Measurements from ENCODE around the gene KIFC1. TPM values are rescaled to one million over a fixed set of nuclear protein-coding genes. Genes with fewer than 3 reads are reported as not detected.

Gene KIFC1
- total RNA-seq, 1 experiment from 2014 or later = 84.5 TPM

DNA sequence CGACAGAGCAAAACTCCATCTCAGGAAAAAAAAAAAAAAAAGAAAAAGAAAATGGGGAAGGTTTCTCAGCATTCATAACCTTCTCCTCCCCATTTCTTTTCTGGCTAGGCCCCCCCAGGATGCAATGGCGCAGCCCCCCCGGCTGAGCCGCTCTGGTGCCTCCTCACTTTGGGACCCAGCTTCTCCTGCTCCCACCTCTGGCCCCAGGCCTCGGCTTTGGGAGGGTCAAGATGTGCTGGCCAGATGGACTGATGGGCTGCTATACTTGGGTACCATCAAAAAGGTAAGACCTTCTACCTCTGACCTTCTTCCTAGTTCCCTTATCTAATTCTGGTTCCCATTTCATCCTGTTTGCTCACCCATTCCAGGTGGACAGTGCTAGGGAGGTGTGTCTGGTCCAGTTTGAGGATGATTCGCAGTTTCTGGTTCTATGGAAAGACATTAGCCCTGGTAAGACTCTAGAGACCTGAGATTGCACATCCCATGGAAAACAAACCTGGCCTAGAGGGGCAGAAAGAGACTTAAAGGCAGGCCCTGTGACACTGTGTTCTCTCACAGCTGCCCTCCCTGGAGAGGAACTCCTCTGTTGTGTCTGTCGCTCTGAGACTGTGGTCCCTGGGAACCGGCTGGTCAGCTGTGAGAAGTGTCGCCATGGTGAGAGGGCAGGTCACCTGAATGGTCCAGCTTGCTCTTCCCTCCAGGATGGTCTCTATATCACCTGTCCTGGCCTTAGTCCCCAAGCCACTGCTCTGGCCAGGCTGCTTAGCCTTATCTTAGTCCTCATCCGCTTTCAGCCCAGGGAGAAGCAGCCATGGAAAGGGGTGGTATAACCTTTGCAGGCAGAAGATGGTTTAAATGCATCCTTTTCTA is 20.8 kb downstream of the KIFC1 start:
- no peak overlapping the region for H3K27ac ChIP-seq
- no peak for DNase-seq

DNA sequence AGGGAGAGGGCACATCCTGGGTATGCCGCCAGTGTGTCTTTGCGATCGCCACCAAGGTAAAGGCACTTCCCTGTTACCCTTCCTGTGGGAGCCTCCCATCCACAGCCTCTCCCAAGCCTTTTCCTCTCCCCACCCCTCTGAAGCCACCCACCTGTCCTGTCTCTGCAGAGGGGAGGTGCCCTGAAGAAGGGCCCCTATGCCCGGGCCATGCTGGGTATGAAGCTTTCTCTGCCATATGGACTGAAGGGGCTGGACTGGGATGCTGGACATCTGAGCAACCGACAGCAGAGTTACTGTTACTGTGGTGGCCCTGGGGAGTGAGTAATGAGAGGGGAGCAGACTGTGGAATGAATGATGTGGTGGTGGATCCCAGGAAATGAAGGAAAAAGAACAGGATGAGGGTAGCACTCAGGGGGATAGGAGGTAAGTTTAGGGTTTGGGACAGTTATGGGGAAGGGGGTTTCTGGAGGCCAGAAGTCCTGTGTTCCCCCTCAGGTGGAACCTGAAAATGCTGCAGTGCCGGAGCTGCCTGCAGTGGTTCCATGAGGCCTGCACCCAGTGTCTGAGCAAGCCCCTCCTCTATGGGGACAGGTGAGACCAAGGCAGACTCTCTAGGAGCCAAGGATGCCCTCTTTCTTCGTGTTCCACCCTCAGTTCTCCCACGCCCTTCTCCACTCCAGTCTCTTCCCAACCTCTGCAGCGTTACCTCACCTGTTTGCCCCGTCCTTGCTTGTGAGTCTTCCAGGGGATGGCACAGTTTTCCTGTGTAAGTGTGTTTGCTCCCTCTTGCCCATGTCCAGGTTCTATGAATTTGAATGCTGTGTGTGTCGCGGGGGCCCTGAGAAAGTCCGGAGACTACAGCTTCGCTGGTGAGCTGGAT is 21.9 kb downstream of the KIFC1 start:
- H3K27me3 ChIP-seq = no peaks in the 10 kb centered on the region
- no peak for DNase-seq
- no peak overlapping the region for H3K4me3 ChIP-seq
- H3K36me3 ChIP-seq = peaks cover 9% of the 10 kb centered on the region
- H3K4me1 ChIP-seq = peaks cover 6% of the 10 kb centered on the region
- H3K27ac ChIP-seq = no peak overlapping the region
- H3K9me3 ChIP-seq (replicated peaks) = no peaks in the 10 kb centered on the region

More for the DNA sequence above, 20.8 kb downstream of the KIFC1 start:
- H3K36me3 ChIP-seq = peaks cover 19% of the 10 kb centered on the region
- no peaks in the 10 kb centered on the region for H3K27me3 ChIP-seq
- no peaks in the 10 kb centered on the region for H3K9me3 ChIP-seq (replicated peaks)
- no peak overlapping the region for H3K4me3 ChIP-seq
- peaks cover 5% of the 10 kb centered on the region for H3K4me1 ChIP-seq

DNA sequence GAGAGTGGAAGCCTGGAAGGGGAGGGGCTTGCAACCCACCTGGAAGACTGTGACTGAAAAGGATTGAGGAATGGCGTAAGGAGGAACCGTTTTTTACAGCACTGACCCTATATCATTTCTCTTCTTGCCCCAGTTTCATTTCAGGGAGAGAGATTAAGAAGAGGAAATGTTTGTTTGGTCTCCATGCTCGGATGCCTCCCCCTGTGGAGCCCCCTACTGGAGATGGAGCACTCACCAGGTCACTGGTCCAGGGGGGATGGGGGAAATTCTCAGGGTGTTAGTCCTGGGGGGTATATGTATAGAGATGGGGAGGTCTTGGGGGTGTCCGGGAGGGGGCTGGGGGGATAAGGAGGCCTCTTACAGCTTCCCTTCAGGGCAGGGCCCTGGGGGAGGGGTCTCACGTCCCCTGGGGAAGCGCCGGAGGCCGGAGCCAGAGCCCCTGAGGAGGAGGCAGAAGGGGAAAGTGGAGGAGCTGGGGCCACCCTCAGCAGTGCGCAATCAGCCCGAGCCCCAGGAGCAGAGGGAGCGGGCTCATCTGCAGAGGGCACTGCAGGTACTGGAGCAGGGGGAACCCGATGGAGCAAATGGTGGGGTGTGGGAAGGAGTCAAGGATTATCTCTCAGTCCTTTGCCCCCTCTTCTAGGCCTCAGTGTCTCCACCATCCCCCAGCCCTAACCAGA is 23.1 kb downstream of the KIFC1 start:
- peak; percentile 19 to 41 for DNase-seq
- H3K4me1 ChIP-seq = peaks cover 9% of the 10 kb centered on the region; the same call in 1 of the 2 replicates
- H3K4me3 ChIP-seq = no peak overlapping the region
- H3K36me3 ChIP-seq = peaks cover 6% of the 10 kb centered on the region; the same call in 1 of the 2 replicates
- no peaks in the 10 kb centered on the region for H3K27me3 ChIP-seq
- H3K27ac ChIP-seq = no peak overlapping the region
- H3K9me3 ChIP-seq (replicated peaks) = no peaks in the 10 kb centered on the region

DNA sequence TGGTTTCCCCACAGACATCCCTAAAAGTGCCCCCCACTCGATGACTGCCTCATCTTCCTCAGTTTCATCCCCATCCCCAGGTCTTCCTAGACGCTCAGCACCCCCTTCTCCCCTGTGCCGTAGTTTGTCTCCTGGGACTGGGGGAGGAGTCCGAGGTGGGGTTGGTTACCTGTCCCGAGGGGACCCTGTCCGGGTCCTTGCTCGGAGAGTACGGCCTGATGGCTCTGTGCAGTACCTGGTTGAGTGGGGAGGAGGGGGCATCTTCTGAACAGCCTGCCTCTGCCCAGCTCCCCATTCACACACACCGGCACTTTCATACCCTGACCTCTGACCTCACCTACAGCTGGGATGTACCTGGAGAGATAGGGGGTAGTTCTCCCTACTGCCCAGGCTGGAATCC is 24.2 kb downstream of the KIFC1 start:
- DNase-seq = no peak
- no peaks in the 10 kb centered on the region for H3K9me3 ChIP-seq (replicated peaks)
- H3K27ac ChIP-seq = no peak overlapping the region
- no peak overlapping the region for H3K4me3 ChIP-seq
- H3K4me1 ChIP-seq = peaks cover 9% of the 10 kb centered on the region; the same call in 1 of the 2 replicates
- peaks cover 6% of the 10 kb centered on the region; the same call in 1 of the 2 replicates for H3K36me3 ChIP-seq
- H3K27me3 ChIP-seq = no peaks in the 10 kb centered on the region

DNA sequence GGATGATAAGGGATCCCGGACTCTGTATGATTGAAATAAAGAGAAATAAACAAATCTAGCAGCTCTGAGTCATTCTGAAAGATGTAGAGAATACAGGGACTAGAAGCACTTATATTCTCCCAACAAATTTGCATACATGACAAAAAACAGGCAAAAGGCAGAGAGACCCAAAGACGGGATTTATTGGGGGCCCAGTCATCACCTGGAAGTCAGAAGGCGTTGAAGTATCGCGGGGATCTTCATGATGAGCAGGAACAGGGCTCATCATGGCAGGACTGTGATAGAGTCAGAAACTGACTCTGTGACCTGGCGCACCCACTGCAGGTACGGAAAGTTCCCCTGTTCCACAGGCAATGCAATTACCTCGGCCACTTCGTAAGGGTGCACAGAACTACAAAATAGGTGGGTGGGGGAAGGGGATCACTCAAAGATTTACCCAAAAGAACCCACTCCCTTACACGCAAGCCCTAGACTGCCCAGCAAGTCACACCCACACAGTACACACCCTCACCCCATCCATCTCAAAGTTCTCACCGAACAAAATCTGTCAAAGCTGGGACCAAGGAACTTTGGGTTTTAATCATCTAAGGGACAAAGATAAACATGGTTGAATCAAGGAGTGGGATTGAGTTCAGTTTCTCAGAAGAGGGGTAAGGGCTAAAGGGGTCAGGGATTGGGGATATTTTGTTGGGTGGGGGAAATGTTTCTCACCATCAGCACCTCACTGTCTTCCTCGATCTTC is 24.9 kb downstream of the KIFC1 start:
- H3K27me3 ChIP-seq = no peaks in the 10 kb centered on the region
- H3K36me3 ChIP-seq = peaks cover 6% of the 10 kb centered on the region; the same call in 1 of the 2 replicates
- peak overlapping the region; percentile 69 for H3K4me3 ChIP-seq
- H3K4me1 ChIP-seq = peaks cover 9% of the 10 kb centered on the region; the same call in 1 of the 2 replicates
- no peak overlapping the region for H3K27ac ChIP-seq
- no peaks in the 10 kb centered on the region for H3K9me3 ChIP-seq (replicated peaks)
- DNase-seq = no peak

GRCh38 chr6:33417128-33417902 is 25.7 kb downstream of the KIFC1 start:
- Histone ChIP-seq H3K4me1 (peaks cover 9% of the 10 kb centered on the region; the same call in 1 of the 2 replicates), H3K4me3 (peak overlapping the region; percentile 69), H3K27ac (peak overlapping the region; percentile 40), H3K36me3 (peaks cover 6% of the 10 kb centered on the region; the same call in 1 of the 2 replicates), H3K27me3 (peaks cover 3% of the 10 kb centered on the region), H3K9me3 (replicated peaks) (no peaks in the 10 kb centered on the region)
- peak; percentile 24 to 27 for DNase-seq

DNA sequence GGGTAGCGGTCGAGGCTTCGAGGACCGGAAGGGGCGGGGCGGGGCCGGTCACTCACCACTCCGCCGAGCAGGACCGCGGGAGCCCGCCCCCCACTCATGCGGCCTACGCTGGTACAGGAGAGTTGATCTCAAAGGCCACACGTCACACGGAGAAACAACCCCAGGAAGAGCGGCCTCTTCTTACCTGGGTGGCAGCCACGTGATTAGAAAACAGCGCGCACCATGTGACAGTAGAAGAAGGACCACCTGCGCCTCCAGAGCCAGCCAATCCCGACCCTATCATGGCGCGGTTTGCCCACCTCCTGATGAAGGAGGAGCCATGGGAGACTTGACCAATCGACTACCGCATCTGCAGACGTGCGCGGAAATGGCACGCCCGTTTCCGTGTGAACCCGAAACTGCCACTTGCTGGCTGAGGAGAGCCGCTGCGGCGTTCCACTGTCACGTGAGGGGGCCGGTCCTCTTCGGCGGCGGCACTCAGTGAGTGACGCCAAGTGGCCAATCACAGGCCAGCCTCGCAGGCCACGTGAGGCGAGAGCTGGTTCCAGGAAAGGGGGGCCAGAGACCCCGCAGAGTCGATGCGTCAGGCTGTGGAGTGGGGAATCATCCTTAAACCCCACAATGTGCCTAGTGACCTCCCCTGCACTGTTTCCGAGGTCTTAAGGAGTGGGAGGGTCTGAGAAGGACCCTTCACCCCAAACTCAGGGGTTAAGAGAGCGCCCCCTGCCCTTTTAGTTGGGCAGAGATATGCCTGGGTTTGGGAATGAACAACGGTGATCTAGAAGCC is 26.5 kb downstream of the KIFC1 start, which contains the start of gene CUTA:
CUTA (minus strand) TSS at position 205 of the 787 bp plus-strand sequence; CDS start at position 98, 107 bp downstream.
- DNase-seq = peak; percentile 99
- no peaks in the 10 kb centered on the region for H3K9me3 ChIP-seq (replicated peaks)
- peaks cover 6% of the 10 kb centered on the region; the same call in 1 of the 2 replicates for H3K36me3 ChIP-seq
- peak within 1 kb of the TSS; percentile 45 for H3K27ac ChIP-seq
- peaks cover 9% of the 10 kb centered on the region; the same call in 1 of the 2 replicates for H3K4me1 ChIP-seq
- peaks cover 10% of the 10 kb centered on the region for H3K27me3 ChIP-seq
- peak within 1 kb of the TSS; percentile 69 for H3K4me3 ChIP-seq

DNA sequence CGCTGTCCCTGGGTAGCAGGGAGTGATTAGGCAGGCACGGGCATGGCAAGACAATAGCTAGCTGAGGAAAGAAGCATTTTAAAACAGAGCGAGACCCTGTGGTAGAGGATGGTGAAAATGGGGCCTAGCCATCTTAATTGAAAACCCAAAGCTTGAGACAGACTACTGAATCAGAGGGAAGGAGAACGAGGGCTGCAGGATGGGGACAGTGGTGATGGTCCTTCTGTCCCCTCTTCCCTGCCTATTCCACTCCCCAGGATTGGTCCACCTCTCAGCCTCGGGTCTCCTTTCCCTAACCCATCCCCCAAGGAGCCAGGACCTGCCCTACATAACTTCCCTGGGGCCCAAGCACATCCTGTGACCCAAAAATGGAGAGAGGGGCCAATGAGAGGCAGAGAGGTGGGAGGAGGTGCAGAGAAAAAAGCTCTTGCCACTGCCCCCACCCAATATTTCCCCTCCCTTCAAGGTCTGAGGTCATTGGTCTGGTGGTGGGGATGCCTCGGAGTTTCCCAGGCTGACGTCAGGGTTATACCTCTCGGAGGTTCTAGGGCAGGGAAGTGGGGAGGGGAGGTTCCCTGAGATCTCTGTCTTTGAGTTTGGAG is 27.2 kb downstream of the KIFC1 start:
- peaks cover 5% of the 10 kb centered on the region; the same call in 1 of the 2 replicates for H3K36me3 ChIP-seq
- peak overlapping the region; percentile 69 for H3K4me3 ChIP-seq
- peaks cover 13% of the 10 kb centered on the region for H3K27me3 ChIP-seq
- H3K4me1 ChIP-seq = peaks cover 9% of the 10 kb centered on the region; the same call in 1 of the 2 replicates
- peak in 1 of 2 experiments; percentile 21 for DNase-seq
- no peaks in the 10 kb centered on the region for H3K9me3 ChIP-seq (replicated peaks)
- H3K27ac ChIP-seq = peak overlapping the region; percentile 45

DNA sequence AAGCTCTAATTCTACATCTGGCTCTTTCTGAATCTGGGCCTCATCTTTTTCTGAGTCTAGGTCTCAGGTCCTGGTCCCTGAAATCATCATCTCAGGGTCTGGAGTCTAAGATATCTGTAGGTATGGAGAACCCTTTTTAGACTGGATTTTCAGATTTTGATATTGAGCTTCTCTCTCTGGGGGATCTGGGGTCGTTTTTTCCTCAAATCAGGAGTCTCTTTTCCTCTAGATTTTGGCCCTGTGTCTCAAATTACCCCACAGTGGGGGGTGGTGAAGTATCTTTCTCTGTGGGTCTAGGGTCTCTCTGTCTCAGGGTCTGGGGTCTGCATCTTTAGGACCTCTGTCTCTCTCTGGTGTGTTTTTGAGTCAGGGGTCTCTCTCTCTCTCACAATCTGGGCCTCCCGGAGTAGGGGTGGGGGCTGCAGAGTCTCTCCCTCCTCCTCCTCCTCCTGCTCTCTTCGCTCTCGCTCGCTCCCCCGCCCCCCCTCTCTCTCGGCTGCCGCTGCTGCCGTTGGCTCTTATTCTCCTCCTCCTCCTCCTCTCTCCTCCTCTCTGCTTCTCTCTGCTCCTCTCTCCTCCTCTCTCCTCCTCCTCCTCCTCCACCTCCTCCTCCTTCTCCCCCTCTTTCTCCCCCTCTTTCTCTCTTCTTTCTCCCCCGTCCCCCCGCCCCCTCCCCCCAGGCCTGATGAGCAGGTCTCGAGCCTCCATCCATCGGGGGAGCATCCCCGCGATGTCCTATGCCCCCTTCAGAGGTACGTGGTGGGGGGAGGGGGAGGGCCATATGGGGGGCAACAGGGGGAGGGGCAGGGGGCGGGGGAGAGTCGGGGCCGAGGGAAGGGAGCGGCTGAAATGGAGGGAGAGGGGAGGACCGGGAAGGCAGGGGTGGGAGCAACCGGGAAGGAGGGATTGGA is 28.2 kb downstream of the KIFC1 start, which contains the start of gene SYNGAP1:
SYNGAP1 (plus strand) TSS at position 486 of the 911 bp plus-strand sequence; CDS start at position 686, 200 bp downstream.
- H3K27me3 ChIP-seq = peaks cover 13% of the 10 kb centered on the region
- DNase-seq = no peak
- no peak within 1 kb of the TSS for H3K27ac ChIP-seq
- H3K36me3 ChIP-seq = peaks cover 3% of the 10 kb centered on the region; the same call in 1 of the 2 replicates
- peaks cover 14% of the 10 kb centered on the region; the same call in 1 of the 2 replicates for H3K4me1 ChIP-seq
- H3K9me3 ChIP-seq (replicated peaks) = no peaks in the 10 kb centered on the region
- H3K4me3 ChIP-seq = no peak within 1 kb of the TSS

DNA sequence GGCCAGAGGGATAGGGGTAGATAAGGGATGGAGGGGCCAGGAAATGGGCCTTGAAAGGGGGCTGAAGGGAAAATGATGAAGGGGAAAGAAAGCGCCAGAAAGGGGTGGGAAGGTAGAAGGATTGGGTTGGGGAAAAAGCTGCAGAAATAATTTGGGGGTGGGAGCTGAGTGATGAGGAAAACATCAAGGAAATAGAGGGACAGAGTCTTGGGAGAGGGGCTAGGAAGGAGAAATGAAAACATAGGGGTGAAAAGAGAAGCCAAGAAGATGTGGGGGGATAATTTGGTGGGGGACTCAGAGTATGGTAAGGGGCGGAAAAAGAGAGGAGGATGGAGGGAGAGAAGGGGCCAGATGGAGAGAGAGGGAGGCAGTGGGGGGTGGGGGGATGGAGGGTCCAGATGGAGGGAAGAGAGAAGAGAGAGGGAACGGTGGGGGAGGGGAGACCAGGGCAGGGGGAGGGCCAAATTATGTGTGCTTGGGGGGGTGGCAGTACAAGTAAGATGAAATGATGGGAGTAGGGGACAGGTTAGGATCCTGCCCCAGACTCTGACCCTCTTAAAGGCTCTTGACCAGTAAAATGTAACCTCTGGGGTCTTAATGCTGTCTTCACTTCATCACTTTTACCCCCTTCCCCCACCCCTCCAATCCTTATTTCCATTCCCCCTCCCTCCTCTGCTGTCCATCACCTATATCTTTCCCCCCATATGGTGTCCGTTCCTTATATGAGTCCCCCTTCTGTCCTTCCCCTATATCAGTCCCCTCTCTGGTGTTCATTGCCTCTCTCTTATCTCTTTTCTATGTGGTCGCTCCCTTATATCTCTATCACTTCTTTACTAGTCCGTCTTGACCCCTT is 29.1 kb downstream of the KIFC1 start:
- Histone ChIP-seq H3K27ac (no peak overlapping the region), H3K4me3 (no peak overlapping the region)
- no peak for DNase-seq

More for the DNA sequence above, 29.1 kb downstream of the KIFC1 start:
- Histone ChIP-seq H3K4me1 (peaks cover 15% of the 10 kb centered on the region; the same call in 1 of the 2 replicates), H3K36me3 (peaks cover under 1% of the 10 kb centered on the region; the same call in 1 of the 2 replicates), H3K9me3 (replicated peaks) (no peaks in the 10 kb centered on the region), H3K27me3 (peaks cover 13% of the 10 kb centered on the region)

Measured in SJCRH30 (cell line).